Stimulated activated CD8-positive, alpha-beta memory T cell treated with anti-CD3 and anti-CD28 coated beads, Interleukin-12 subunit alpha, Interleukin-12 subunit beta, amount 100 ng/mL, for 24 hours (primary cell): Measurements from ENCODE around the gene TRIM2.
"Not testable (repeated sequence)": the region's sequence is repeated elsewhere in the genome, so short reads cannot be mapped to it uniquely, and the experiment has no call there.

Experiments
- DNase-seq: peaks from one replicate; pipeline ENCODE4 v3.0.0-alpha.2; 2020; ENCODE audit errors: extremely low read depth

TRIM2 gene

GRCh38 chr4:153189016-153189801, 15.0 kb upstream of the TRIM2 start:
- DNase-seq = no peak

- no peak for DNase-seq
Measured at GRCh38 chr4:153191795-153192363, 12.4 kb upstream of the TRIM2 start.

GRCh38 chr4:153197301-153197700, 6.9 kb upstream of the TRIM2 start:
- DNase-seq = no peak

- DNase-seq = no peak
Measured at GRCh38 chr4:153198719-153199118, 5.5 kb upstream of the TRIM2 start.

- not testable (repeated sequence) for DNase-seq
Measured at GRCh38 chr4:153203746-153204145, 497 bp upstream of the TRIM2 start.

- no peak for DNase-seq
Measured at GRCh38 chr4:153204728-153205648, 745 bp downstream of the TRIM2 start.

- no peak for DNase-seq
Measured at GRCh38 chr4:153205757-153206156, 1.5 kb downstream of the TRIM2 start.

GRCh38 chr4:153206534-153206933, 2.3 kb downstream of the TRIM2 start:
- no peak for DNase-seq

GRCh38 chr4:153207027-153207426, 2.8 kb downstream of the TRIM2 start:
- no peak for DNase-seq

- no peak for DNase-seq
Measured at GRCh38 chr4:153207567-153207966, 3.3 kb downstream of the TRIM2 start.

GRCh38 chr4:153209410-153209809, 5.2 kb downstream of the TRIM2 start:
- DNase-seq = no peak

- DNase-seq = no peak
Measured at GRCh38 chr4:153210727-153211126, 6.5 kb downstream of the TRIM2 start.

GRCh38 chr4:153211986-153212728, 7.9 kb downstream of the TRIM2 start:
- DNase-seq = no peak

- DNase-seq = no peak
Measured at GRCh38 chr4:153212736-153213135, 8.5 kb downstream of the TRIM2 start.

GRCh38 chr4:153215921-153216320, 11.7 kb downstream of the TRIM2 start:
- DNase-seq = no peak

GRCh38 chr4:153216546-153216945, 12.3 kb downstream of the TRIM2 start:
- DNase-seq = no peak

GRCh38 chr4:153217440-153217839, 13.2 kb downstream of the TRIM2 start:
- no peak for DNase-seq

GRCh38 chr4:153218961-153219360, 14.7 kb downstream of the TRIM2 start:
- DNase-seq = no peak

GRCh38 chr4:153220682-153221395, 16.6 kb downstream of the TRIM2 start:
- no peak for DNase-seq

- no peak for DNase-seq
Measured at GRCh38 chr4:153221783-153222706, 17.8 kb downstream of the TRIM2 start.
